GM11168 (cell line): ENCODE data around the gene SPOPL.
"Not testable (repeated sequence)": the region's sequence is repeated elsewhere in the genome, so short reads cannot be mapped to it uniquely, and the experiment has no call there.

Source experiments
- in situ Hi-C: fragments of 300-500 bp; cut with MboI; formaldehyde crosslinking; loops from one replicate; pipeline ENCODE4 v1.12.0; 2022; ENCODE audit warnings: low sequenced_read_pairs; ENCODE audit not compliant: unreplicated experiment

SPOPL gene

GRCh38 chr2:138518860-138519259 lies 17.3 kb downstream of the SPOPL start:
- in situ Hi-C loops, result no loop called here

GRCh38 chr2:138521821-138522220 lies 20.3 kb downstream of the SPOPL start:
- in situ Hi-C loops, result no loop called here

- in situ Hi-C loops, result no loop called here
Observed at GRCh38 chr2:138522556-138522955, 21.0 kb downstream of the SPOPL start.

GRCh38 chr2:138523018-138523672 lies 21.6 kb downstream of the SPOPL start:
- in situ Hi-C loops, result not testable (repeated sequence)

GRCh38 chr2:138523673-138524042 lies 22.1 kb downstream of the SPOPL start:
- in situ Hi-C loops, result not testable (repeated sequence)

GRCh38 chr2:138524353-138524752 lies 22.8 kb downstream of the SPOPL start:
- in situ Hi-C loops, result not testable (repeated sequence)

- in situ Hi-C loops, result no loop called here
Observed at GRCh38 chr2:138531913-138532312, 30.3 kb downstream of the SPOPL start.

GRCh38 chr2:138534791-138535190 lies 33.2 kb downstream of the SPOPL start:
- in situ Hi-C loops, result no loop called here

- in situ Hi-C loops, result no loop called here
Observed at GRCh38 chr2:138536302-138536701, 34.7 kb downstream of the SPOPL start.

GRCh38 chr2:138536740-138537139 lies 35.2 kb downstream of the SPOPL start:
- in situ Hi-C loops, result no loop called here

- in situ Hi-C loops, result no loop called here
Observed at GRCh38 chr2:138537170-138537915, 35.8 kb downstream of the SPOPL start.

- in situ Hi-C loops, result not testable (repeated sequence)
Observed at GRCh38 chr2:138544206-138544605, 42.6 kb downstream of the SPOPL start.

GRCh38 chr2:138548796-138549195 lies 47.2 kb downstream of the SPOPL start:
- in situ Hi-C loops, result no loop called here

- in situ Hi-C loops, result no loop called here
Observed at GRCh38 chr2:138550172-138550571, 48.6 kb downstream of the SPOPL start.

GRCh38 chr2:138550670-138551287 lies 49.2 kb downstream of the SPOPL start:
- in situ Hi-C loops, result no loop called here

- in situ Hi-C loops, result no loop called here
Observed at GRCh38 chr2:138554123-138554522, 52.6 kb downstream of the SPOPL start.

- in situ Hi-C loops, result no loop called here
Observed at GRCh38 chr2:138559641-138560040, 58.1 kb downstream of the SPOPL start.

GRCh38 chr2:138564586-138565229 lies 63.1 kb downstream of the SPOPL start:
- in situ Hi-C loops, result no loop called here

GRCh38 chr2:138565230-138565598 lies 63.6 kb downstream of the SPOPL start:
- in situ Hi-C loops, result no loop called here

GRCh38 chr2:138572318-138572717 lies 70.7 kb downstream of the SPOPL start:
- in situ Hi-C loops, result no loop called here

GRCh38 chr2:138577066-138577465 lies 75.5 kb downstream of the SPOPL start:
- in situ Hi-C loops, result no loop called here
